ENCODE results near the gene POMC.

DNA sequence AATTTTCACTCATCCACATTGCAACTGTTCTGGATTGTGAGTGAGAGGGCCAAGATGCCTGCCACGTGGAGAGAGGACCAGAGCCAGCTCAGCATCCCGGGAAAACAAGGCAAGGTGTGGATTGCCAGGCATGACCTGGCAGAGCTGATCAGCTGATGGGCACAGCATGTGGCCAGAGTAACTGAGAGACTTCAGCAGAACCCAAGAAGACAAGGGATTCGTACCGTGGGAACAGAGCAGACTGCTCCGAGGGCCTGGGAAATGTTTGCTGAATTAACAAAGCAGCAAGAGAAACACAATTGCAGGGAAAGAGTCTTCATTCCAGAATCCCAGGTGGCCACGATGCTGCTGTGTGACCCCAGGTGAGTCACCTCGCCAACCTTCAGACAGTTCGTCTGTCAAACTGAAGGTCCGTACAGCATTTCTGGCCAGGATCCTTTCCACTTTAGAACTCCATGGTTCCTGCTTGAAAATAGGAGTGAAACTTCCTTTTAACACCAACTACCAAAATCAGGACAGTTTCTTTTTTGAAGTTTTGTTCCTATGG is 26.3 kb upstream of the POMC start:
- TF ChIP-seq, protein P1, sequence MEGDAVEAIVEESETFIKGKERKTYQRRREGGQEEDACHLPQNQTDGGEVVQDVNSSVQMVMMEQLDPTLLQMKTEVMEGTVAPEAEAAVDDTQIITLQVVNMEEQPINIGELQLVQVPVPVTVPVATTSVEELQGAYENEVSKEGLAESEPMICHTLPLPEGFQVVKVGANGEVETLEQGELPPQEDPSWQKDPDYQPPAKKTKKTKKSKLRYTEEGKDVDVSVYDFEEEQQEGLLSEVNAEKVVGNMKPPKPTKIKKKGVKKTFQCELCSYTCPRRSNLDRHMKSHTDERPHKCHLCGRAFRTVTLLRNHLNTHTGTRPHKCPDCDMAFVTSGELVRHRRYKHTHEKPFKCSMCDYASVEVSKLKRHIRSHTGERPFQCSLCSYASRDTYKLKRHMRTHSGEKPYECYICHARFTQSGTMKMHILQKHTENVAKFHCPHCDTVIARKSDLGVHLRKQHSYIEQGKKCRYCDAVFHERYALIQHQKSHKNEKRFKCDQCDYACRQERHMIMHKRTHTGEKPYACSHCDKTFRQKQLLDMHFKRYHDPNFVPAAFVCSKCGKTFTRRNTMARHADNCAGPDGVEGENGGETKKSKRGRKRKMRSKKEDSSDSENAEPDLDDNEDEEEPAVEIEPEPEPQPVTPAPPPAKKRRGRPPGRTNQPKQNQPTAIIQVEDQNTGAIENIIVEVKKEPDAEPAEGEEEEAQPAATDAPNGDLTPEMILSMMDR (IDR thresholded peaks at IDR 0.05): no peak
- TF ChIP-seq POLR2A (IDR thresholded peaks at IDR 0.05): no peak
